HEK293 (cell line): Measurements from ENCODE around the gene PCCA.

Experiments used
- CTCF ChIA-PET: fragments of 350-600 bp; formaldehyde crosslinking; extraction: SDS; loops from one replicate; lab custom pipeline; 2021; ENCODE audit warnings: antibody characterized with exemption; lab: Yijun Ruan, JAX
- POLR2A ChIA-PET: fragments of 300-600 bp; formaldehyde crosslinking; extraction: SDS; loops from one replicate; lab custom pipeline; 2020; ENCODE audit warnings: antibody characterized with exemption, inconsistent platforms; lab: Yijun Ruan, JAX
- H3K27ac ChIP-seq: fragments of 200-500 bp; sonication (Bioruptor generic); 2 replicates; pipeline ENCODE4 v1.5.1; 2014; ENCODE audit warnings: low read depth, low read length, control low read depth, inconsistent platforms; ENCODE audit errors: extremely low read depth
- H3K36me3 ChIP-seq, 2 experiments: fragments of 200-500 bp in 1 of 2; sonication (Bioruptor generic) in 1 of 2; 1 replicate in 1 of 2; 2 replicates in 1 of 2; pipeline ENCODE4 v1.5.1; 2014 to 2017; ENCODE audit warnings: inconsistent platforms in 2 of 2, low read length in 2 of 2; ENCODE audit not compliant: control insufficient read depth in 2 of 2, insufficient read depth in 1 of 2
- H3K4me1 ChIP-seq: fragments of 200-500 bp; sonication (Bioruptor generic); 2 replicates; pipeline ENCODE4 v1.5.1; 2014; ENCODE audit warnings: mild to moderate bottlenecking, low read length, inconsistent platforms; ENCODE audit not compliant: control insufficient read depth, insufficient read depth
- H3K4me3 ChIP-seq: 2 replicates; pipeline ENCODE4 v1.5.1; 2011; ENCODE audit warnings: low read depth, mild to moderate bottlenecking, control low read depth, low read length, moderate library complexity
- H3K9me3 ChIP-seq: fragments of 200-500 bp; sonication (Bioruptor generic); 2 replicates; pipeline ENCODE4 v1.5.1; 2014; ENCODE audit warnings: low read depth, low read length, inconsistent platforms; ENCODE audit not compliant: control insufficient read depth, insufficient read depth
- BCL11B ChIP-seq: fragments of 450-650 bp; formaldehyde crosslinking; IDR thresholded peaks from 2 replicates; pipeline ENCODE4 v1.5.1; 2016; ENCODE audit warnings: low read depth, missing biosample characterization, missing genetic modification characterization
- HOXC10 ChIP-seq: sonication (generic); formaldehyde crosslinking; IDR thresholded peaks from 2 replicates; pipeline ENCODE4 v1.8.1; 2023; ENCODE audit warnings: mild to moderate bottlenecking, missing genetic modification reagents
- KLF8 ChIP-seq: fragments of 450-650 bp; formaldehyde crosslinking; IDR thresholded peaks from 2 replicates; pipeline ENCODE4 v1.5.1; 2016; ENCODE audit warnings: missing biosample characterization, missing genetic modification characterization
- MZF1 ChIP-seq: fragments of 450-650 bp; formaldehyde crosslinking; IDR thresholded peaks from 2 replicates; pipeline ENCODE4 v1.5.1; 2017; ENCODE audit warnings: missing biosample characterization, missing genetic modification characterization, borderline replicate concordance
- OVOL3 ChIP-seq: fragments of 450-650 bp; formaldehyde crosslinking; IDR thresholded peaks from 2 replicates; pipeline ENCODE4 v1.5.1; 2016; ENCODE audit warnings: missing biosample characterization, missing genetic modification characterization
- PBX3 ChIP-seq: sonication (generic); formaldehyde crosslinking; IDR thresholded peaks from 2 replicates; pipeline ENCODE4 v1.8.1; 2022; ENCODE audit warnings: mild to moderate bottlenecking, moderate library complexity, missing genetic modification reagents
- SP2 ChIP-seq: fragments of 450-650 bp; formaldehyde crosslinking; IDR thresholded peaks from 2 replicates; pipeline ENCODE4 v1.5.1; 2016; ENCODE audit warnings: missing biosample characterization, missing genetic modification characterization
- ZBTB21 ChIP-seq: fragments of 450-650 bp; formaldehyde crosslinking; IDR thresholded peaks from 2 replicates; pipeline ENCODE4 v1.5.1; 2017; ENCODE audit warnings: missing biosample characterization, missing genetic modification characterization
- ZBTB49 ChIP-seq: fragments of 450-650 bp; formaldehyde crosslinking; IDR thresholded peaks from 2 replicates; pipeline ENCODE4 v1.5.1; 2016; ENCODE audit warnings: missing biosample characterization, missing genetic modification characterization, low read depth
- ZBTB7A ChIP-seq: fragments of 450-650 bp; formaldehyde crosslinking; IDR thresholded peaks from 2 replicates; pipeline ENCODE4 v1.5.1; 2016; ENCODE audit warnings: low read depth, missing biosample characterization, missing genetic modification characterization
- ZNF157 ChIP-seq: fragments of 450-650 bp; formaldehyde crosslinking; IDR thresholded peaks from 2 replicates; pipeline ENCODE4 v1.5.1; 2016; ENCODE audit warnings: missing biosample characterization, missing genetic modification characterization
- ZNF16 ChIP-seq: fragments of 450-650 bp; formaldehyde crosslinking; IDR thresholded peaks from 2 replicates; pipeline ENCODE4 v1.5.1; 2016; ENCODE audit warnings: low read depth, missing biosample characterization, missing genetic modification characterization
- ZNF211 ChIP-seq: fragments of 450-650 bp; formaldehyde crosslinking; IDR thresholded peaks from 2 replicates; pipeline ENCODE4 v1.5.1; 2016; ENCODE audit warnings: low read depth, missing biosample characterization, missing genetic modification characterization
- ZNF23 ChIP-seq: fragments of 450-650 bp; formaldehyde crosslinking; IDR thresholded peaks from 2 replicates; pipeline ENCODE4 v1.5.1; 2016; ENCODE audit warnings: missing biosample characterization, missing genetic modification characterization, borderline replicate concordance
- ZNF292 ChIP-seq: fragments of 450-650 bp; formaldehyde crosslinking; IDR thresholded peaks from 2 replicates; pipeline ENCODE4 v1.5.1; 2016; ENCODE audit warnings: low read depth, missing biosample characterization, missing genetic modification characterization, borderline replicate concordance
- ZNF513 ChIP-seq: fragments of 450-650 bp; IDR thresholded peaks from 2 replicates; pipeline ENCODE4 v1.5.1; 2018; ENCODE audit warnings: missing biosample characterization, missing genetic modification characterization
- ZNF521 ChIP-seq: fragments of 450-650 bp; formaldehyde crosslinking; IDR thresholded peaks from 2 replicates; pipeline ENCODE4 v1.5.1; 2017; ENCODE audit warnings: missing biosample characterization, mild to moderate bottlenecking, missing genetic modification characterization
- ZNF571 ChIP-seq: fragments of 450-650 bp; formaldehyde crosslinking; IDR thresholded peaks from 2 replicates; pipeline ENCODE4 v1.5.0; 2017; ENCODE audit warnings: missing biosample characterization, missing genetic modification characterization
- ZNF596 ChIP-seq: fragments of 450-650 bp; IDR thresholded peaks from 2 replicates; pipeline ENCODE4 v1.5.0; 2018; ENCODE audit warnings: missing biosample characterization, mild to moderate bottlenecking, missing genetic modification characterization, moderate library complexity
- ZNF621 ChIP-seq: fragments of 450-650 bp; formaldehyde crosslinking; IDR thresholded peaks from 2 replicates; pipeline ENCODE4 v1.5.1; 2017; ENCODE audit warnings: missing biosample characterization, missing genetic modification characterization
- ZNF777 ChIP-seq: fragments of 450-650 bp; formaldehyde crosslinking; IDR thresholded peaks from 2 replicates; pipeline ENCODE4 v1.5.1; 2017; ENCODE audit warnings: missing biosample characterization, missing genetic modification characterization, borderline replicate concordance
- ZNF843 ChIP-seq: fragments of 450-650 bp; formaldehyde crosslinking; IDR thresholded peaks from 2 replicates; pipeline ENCODE4 v1.5.1; 2016; ENCODE audit warnings: missing biosample characterization, missing genetic modification characterization
- TF ChIP-seq, protein P1 (sequence below): fragments of 450-650 bp; formaldehyde crosslinking; IDR thresholded peaks from 2 replicates; pipeline ENCODE4 v1.5.1; 2017; ENCODE audit warnings: missing biosample characterization, missing genetic modification characterization
- TF ChIP-seq, protein P2 (sequence below): fragments of 450-650 bp; formaldehyde crosslinking; IDR thresholded peaks from 2 replicates; pipeline ENCODE4 v1.5.1; 2016; ENCODE audit warnings: missing biosample characterization, missing genetic modification characterization

PCCA gene

DNA sequence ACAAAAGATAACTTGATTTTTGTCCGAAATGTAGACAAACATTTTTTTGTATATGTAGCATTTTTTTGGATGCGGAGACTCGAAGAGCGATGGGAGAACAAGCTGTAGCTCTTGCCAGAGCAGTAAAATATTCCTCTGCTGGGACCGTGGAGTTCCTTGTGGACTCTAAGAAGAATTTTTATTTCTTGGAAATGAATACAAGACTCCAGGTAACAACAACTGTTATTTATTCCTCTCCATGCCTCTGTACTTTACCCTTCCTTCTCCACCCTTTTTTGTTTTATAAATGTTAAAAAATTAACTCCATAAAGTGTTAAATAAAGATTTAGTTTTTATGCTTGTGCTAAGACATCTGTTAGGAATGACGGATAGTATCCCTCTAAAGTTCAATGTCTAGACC lies 184.2 kb downstream of the PCCA start (continued):
- TF ChIP-seq PBX3 (CRISPR knock-in tag): no peak

DNA sequence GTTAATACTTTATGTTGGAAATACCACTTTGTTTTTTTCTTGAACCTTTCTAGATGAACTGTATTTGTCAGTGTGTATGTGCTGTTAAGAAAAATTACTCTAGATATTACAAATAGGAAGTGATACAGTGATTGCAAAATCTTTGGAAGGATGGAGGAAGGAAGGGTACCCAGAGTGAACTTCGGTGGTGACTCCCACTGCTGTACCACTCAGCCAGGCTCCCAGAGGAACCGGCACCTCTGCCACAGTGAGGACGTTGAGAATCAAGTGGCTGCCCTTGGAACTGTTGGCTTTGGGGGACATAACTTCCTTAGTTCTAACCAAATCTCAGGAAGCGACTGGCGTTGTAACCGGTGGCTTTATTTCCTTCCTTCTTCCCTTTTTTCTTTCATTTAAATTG lies 184.7 kb downstream of the PCCA start:
- TF ChIP-seq ZNF621 (tag by site-specific recombination) (no peak), MZF1 (tag by site-specific recombination) (no peak), SP2 (tag by site-specific recombination) (no peak), ZNF23 (tag by site-specific recombination) (no peak), OVOL3 (tag by site-specific recombination) (no peak), BCL11B (tag by site-specific recombination) (no peak), ZNF16 (tag by site-specific recombination) (no peak), KLF8 (no peak)
- ChIA-PET POLR2A (no interaction called here), CTCF (interaction anchor here (0.7 kb wide), 1 partner anchor 85 kb away, joined by 6 read pairs; no protein-coding TSS in a partner anchor)
- no peak overlapping the region for H3K27ac ChIP-seq
- H3K36me3 ChIP-seq: peaks cover 0 to 4% of the 10 kb centered on the region in 2 experiments; a peak in 2 of 3 replicates
- no peaks in the 10 kb centered on the region for H3K4me1 ChIP-seq
- H3K4me3 ChIP-seq: no peak overlapping the region
- H3K9me3 ChIP-seq: no peaks in the 10 kb centered on the region

- H3K36me3 ChIP-seq: no peaks in the 10 kb centered on the region; a peak in 1 of 3 replicates
- ChIA-PET CTCF (no interaction called here), POLR2A (no interaction called here)
- no peak for TF ChIP-seq ZNF571 (tag by site-specific recombination)
- TF ChIP-seq ZNF513 (tag by site-specific recombination): no peak
- TF ChIP-seq ZBTB21: no peak
- no peak for TF ChIP-seq ZNF157
- no peaks in the 10 kb centered on the region for H3K9me3 ChIP-seq
- no peak overlapping the region for H3K27ac ChIP-seq
- H3K4me1 ChIP-seq: no peaks in the 10 kb centered on the region
- no peak overlapping the region for H3K4me3 ChIP-seq
Observed at GRCh38 chr13:100274942-100275506, 186.1 kb downstream of the PCCA start.

- Histone ChIP-seq H3K27ac (no peak overlapping the region), H3K36me3 (no peaks in the 10 kb centered on the region; a peak in 1 of 3 replicates), H3K9me3 (no peaks in the 10 kb centered on the region), H3K4me1 (no peaks in the 10 kb centered on the region), H3K4me3 (no peak overlapping the region)
- ChIA-PET CTCF (no interaction called here), POLR2A (no interaction called here)
- no peak for TF ChIP-seq ZNF292 (tag by site-specific recombination)
- TF ChIP-seq ZBTB49 (tag by site-specific recombination): no peak
- TF ChIP-seq ZNF843 (tag by site-specific recombination): no peak
- no peak for TF ChIP-seq ZNF596 (tag by site-specific recombination)
- TF ChIP-seq ZNF521 (tag by site-specific recombination): no peak
- TF ChIP-seq, protein P1, sequence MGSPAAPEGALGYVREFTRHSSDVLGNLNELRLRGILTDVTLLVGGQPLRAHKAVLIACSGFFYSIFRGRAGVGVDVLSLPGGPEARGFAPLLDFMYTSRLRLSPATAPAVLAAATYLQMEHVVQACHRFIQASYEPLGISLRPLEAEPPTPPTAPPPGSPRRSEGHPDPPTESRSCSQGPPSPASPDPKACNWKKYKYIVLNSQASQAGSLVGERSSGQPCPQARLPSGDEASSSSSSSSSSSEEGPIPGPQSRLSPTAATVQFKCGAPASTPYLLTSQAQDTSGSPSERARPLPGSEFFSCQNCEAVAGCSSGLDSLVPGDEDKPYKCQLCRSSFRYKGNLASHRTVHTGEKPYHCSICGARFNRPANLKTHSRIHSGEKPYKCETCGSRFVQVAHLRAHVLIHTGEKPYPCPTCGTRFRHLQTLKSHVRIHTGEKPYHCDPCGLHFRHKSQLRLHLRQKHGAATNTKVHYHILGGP (tag by site-specific recombination): no peak
- TF ChIP-seq, protein P2, sequence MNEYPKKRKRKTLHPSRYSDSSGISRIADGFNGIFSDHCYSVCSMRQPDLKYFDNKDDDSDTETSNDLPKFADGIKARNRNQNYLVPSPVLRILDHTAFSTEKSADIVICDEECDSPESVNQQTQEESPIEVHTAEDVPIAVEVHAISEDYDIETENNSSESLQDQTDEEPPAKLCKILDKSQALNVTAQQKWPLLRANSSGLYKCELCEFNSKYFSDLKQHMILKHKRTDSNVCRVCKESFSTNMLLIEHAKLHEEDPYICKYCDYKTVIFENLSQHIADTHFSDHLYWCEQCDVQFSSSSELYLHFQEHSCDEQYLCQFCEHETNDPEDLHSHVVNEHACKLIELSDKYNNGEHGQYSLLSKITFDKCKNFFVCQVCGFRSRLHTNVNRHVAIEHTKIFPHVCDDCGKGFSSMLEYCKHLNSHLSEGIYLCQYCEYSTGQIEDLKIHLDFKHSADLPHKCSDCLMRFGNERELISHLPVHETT: no peak
- TF ChIP-seq ZNF211 (tag by site-specific recombination): no peak
- no peak for TF ChIP-seq ZBTB7A
- no peak for TF ChIP-seq HOXC10 (CRISPR knock-in tag)
- TF ChIP-seq ZNF777 (tag by site-specific recombination): no peak
Observed at GRCh38 chr13:100275746-100276145, 186.9 kb downstream of the PCCA start.
